Measurements from ENCODE around the gene CCDC148.

Gene CCDC148

DNA sequence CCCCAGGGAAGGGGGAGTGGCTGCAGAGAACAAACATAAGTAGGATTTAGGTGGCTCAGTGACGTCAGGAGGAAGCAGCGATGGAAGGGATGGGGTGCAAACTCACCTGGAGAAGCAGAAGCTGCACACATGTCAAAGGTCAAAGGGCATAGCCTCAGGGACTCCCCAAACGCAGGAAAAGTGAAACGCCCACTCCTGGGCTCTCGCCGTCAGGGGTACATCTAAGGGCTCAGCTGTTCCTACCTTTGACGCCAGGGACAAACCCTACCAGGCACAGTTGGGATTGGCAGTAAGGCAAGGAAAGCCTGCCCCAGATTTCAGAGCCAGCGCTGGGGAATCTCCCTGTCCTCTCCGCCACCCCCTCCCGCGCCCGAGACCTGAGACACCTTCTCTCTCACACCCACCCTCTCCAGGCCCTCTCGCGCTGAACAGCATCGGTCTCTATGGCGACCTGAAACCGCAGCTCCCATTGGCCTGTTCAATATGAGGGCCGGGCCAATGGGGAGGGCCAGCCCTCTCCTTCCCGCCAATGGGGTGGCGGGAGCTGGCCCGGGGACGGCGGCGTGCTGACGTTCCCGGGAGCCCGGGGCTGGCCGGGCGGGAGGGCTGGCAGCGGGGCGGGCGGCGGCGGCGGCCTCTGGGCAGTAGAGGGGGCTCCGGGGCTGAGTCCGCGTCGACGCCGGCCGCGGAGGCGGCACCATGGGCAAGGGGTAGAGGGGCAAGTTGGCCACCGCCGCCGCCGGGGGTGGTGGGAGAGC is at the start of gene CCDC148, which contains the start of gene PKP4:
Gene CCDC148, minus strand, starts transcription at position 445 of the 758 bp plus-strand sequence. Its CDS starts 314 bp downstream, at position 131.
Gene PKP4, plus strand, starts transcription at position 644 of the 758 bp plus-strand sequence. CDS start 76,233 bp downstream, outside the sequence.
- peak; percentile 82 for DNase-seq

DNA sequence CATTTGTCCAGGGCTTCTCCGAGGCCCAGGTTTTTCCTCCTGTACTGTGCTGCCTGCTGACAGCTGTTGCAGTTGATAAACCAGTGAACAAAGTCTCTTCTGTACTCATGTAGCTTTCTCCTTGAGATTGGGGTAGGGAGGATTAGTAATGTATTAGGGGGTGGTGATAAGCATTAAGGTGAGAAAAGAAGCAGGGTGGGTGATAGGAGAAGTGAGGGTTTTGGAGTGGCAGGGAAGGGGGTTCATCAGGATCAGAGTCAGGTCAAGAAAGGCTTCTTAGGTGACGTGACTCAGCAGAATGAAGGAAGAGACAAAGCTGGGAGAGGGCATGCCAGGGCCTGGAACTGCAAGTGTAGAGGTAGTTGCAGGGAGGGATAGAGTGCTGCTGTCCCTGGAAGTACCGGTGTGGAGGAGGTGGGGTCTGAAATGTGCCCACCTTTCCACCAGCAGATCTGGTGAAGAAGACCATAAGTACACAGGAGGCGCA is 48.9 kb upstream of the CCDC148 start:
- DNase-seq: no peak

DNA sequence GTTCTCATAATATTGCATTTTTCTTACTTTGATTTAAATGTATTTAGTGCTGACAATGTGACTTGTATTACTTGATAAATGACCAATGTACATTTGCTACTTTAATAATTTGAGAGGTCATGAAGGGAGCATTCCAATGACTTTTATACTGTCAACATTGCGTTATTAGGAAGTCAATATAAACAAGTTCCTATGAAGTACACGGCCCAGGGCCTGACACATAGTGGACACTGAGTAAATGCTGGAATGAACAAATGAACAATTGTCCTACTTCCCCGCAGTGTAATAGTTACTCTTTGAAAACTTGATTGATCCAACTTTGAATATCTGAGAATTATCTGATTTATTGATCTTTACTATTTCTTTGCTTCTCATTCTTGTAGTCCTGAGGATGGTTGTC is 47.5 kb upstream of the CCDC148 start:
- DNase-seq: no peak

DNA sequence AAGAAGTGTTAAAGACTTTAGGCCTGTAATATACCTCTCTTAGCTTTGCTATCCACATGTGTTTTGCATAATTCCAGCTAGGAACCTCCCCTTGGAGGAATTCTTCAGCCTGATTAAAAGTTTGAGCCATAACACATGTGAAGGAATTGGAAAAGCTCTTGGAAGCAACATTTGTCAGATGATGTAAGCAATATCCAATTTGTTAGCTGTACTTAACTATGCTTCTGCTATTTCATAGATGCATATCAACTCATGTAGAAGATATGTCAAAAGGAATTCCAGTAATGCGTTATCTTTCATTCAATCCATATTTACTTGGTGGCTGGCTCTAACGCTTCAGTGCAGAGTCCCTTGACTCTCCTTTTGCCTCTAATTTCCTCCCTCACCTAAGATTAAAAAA is 46.4 kb upstream of the CCDC148 start:
- DNase-seq: no peak

DNA sequence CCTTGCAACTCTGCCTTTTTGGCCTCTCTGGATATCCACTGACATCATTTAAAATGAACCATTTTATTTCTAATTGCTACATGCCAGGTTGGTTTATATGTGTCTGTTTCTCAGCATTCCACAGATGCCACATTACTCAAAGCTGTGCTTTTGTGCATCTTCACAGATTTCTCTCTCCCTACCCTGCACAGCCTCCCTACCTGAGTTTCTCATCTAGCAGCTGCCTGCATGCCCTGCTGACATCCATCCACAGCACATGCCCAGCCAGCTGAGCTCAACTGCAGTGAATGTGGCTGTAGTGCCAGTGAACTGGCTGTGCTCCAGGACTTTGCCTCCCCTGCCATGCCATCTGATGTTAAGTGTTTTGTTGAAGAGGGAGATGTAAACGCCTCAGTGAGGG is 44.7 kb upstream of the CCDC148 start:
- DNase-seq: no peak

DNA sequence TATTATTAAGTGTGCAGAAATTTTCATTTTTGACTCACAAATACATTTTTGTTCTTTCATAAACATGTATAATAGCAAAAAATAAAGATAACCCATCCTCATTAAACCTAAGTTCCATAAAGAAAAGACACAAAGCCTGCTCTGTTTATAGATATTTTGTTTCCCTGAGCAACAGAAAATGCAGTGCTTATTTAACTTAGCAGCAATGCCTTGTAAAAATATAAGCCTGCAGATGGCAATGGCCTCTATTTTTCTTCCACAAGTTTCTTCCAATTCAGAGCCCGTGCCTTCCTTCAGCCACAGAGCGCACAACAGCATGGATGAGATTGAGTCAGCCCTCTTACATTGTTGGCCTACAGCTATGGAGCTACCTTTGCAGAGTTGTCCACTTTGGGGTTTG is 43.8 kb upstream of the CCDC148 start:
- DNase-seq: no peak

DNA sequence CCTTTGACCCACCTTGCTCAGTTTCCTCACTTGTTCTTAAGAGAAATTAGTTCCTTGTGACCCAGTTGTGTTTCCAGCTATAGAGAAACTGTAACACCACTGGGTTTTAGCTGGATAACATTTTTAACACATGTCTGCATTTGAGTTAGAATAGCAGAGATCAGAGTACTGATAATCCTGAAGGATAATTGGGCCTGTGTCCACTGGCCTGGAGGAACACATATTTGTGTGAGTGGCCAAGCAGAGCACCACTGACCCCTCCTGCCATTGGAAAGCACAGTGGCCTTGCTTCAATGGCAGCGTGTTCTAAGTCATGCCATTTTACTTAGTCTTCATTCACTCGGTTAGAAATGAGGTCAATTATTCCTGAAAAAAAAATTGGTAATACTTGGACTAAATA is 42.8 kb upstream of the CCDC148 start:
- DNase-seq: no peak

DNA sequence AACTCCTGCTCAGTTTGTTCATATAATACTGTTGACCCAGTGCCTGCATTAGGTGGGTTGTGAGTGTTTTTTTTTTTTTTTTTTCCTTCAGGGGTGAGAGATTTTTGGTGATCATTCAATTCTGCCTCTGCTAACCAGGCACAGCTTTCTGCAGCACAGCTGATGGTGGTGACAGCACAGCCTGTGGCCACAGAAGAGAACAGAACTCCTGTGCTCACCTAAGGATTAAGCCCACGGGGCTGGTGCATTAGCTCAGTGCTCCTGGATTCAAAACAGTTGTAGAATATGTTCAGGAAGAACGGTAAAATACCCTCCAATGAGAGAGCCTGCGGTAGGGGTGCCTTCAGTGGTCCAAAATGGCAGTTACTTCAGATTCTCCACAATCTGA is 42.2 kb upstream of the CCDC148 start:
- DNase-seq: no peak

DNA sequence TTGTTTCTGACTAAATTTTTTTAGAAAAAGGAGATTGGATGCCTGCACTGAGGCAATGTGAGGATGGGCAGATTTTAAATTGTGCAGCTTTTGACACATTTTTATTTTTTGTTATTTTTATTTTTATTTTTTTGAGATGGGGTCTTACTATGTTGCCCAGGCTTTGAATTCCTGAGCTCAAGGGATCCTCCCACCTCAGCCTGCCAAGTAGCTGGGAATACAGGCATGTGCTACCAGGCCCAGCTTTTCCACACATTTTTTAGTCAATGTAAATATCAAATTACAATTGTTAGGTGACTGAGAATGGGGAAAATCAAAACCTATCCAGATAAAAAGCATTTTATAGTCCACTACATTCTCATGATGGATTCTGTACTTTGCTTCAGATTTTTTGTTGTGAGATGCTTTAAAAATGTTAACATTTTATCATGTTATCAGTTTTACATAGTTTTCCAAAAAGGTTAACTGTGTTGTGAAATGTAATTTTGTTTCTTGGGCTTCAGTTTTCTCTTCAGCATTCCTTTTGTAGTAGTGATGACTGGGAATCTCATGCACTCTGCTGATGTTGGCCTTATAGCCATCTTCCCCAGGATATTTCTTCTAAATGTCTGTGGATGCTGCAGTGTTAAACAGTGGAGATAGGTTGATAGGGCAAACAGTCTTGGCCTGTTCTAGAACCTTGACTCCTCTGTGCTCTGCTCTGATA is 41.6 kb upstream of the CCDC148 start:
- DNase-seq: no peak

DNA sequence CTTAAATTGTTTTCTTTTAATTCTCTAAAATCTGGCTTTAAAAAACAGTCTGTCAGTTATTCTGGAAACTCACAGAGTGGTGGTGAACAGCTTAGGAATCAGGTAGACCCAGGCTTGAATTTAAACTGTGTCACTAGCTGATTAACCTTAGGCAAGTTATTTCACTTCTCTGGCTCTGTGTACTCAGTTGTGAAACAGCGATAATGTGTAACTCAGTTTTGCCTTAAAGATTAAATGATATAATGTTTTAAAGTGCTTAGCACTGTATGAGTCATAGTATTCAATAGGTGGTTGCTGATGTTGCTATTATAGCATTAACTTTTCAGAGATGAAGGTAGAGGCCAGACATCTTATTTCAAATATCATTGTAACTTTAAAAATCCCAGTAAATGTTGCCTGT is 40.9 kb upstream of the CCDC148 start:
- DNase-seq: no peak

DNA sequence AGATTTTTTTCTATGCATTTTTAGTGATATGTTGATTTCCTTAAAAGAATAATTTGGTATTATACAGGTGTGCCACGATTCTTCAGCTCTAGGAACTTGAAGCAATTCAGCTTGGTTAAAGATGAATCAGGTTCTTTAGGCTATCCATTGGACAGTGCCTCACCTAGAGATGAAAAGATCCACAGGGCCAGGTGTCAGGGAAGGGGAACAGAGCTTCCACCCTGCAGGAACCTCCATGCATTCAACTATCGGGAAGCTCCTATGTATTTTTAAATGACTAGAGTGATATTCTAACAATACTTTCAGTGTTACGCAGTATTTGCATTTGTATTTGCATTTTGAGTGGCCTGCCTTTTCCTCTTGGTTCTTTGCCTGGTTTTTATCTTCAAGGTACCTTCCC is 40.4 kb upstream of the CCDC148 start:
- no peak for DNase-seq

DNA sequence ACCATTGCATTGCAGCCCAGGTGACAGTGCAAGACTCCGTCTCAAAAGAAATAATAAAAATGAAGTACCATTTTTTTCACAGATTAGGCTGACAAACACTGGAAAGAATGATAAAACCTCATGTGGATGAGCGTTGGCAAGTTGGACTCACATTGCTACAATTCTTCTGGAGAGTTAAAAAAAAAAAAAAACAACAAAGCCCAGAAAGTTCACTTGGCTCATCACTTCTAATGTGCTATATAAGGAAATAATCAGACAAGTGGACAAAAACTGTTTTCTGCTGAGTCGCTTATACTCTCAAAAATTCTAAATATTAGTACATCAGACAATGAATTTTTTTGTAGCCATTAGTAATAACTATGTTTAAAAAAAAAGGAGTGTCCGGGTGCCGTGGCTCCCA is 38.6 kb upstream of the CCDC148 start:
- no peak for DNase-seq

DNA sequence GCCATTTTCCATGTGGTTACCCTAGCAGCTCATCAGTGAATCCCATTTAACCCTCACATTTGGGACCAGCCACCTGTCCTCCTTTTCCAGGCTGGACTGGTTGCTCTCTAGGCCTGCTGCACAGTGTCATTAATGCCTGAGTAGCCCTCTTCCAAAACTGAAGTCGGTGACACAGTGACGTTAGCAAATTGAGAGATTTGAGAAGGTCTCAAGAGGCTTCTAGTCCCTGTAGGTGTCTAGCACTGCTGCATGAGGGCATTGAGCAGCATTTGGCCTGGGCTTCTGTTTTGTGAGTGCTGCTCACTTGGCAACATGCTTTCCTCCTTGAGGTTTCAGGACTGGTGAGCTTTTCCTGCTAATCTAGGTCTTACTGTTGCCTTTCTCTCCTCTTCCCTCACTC is 36.9 kb upstream of the CCDC148 start:
- DNase-seq: no peak

DNA sequence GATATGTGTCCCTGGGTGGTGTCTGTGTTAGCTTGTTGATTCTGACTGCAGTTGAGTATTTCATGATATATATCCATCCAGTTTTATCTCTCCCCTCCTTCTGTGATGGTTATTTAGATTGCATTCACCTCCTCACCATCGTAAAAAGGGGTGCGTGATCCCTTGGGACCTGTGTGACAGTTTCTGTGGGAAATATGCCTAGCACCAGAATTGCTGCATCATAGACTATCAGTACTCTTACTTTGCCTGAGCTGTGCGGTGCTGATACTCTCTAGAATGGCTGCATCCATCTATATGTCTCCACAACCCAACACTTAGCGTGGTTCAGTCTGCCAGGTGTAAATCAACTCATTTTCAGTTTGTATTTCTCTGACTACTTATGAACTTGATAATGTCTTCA is 34.5 kb upstream of the CCDC148 start:
- no peak for DNase-seq

DNA sequence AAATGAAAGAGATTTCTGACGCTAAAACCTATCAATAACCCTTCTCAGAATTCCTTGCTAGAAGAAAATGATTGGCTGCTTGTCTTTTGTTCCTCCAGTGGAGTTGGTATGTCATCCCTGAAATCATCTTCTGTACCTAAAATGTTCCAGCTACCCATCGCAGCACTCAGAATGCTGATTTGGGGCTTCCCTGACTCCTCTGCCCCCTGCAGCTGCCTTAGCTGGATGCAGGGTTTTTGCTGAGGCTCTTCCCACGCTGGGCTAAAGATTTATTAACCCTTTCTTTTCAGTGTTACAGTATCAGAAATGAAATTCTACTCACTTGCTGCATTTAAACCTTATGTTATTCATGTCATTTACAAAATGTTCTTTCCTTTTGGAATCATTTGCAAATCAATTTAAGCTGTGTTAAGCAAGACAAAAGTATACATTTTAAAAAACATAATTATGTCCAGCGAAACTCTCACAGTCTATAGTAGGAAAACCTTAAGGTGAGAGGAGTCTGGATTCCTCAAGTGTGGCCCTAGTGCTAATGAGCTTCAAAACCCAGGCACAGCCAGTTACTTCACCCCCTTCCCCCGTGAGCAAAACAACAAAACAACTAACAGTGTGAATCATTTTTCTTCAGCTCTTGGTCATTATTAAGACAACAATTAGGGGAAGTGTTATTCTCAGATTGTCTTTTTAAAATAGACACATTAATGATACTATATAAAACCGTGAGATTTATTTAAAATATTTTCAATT is 33.0 kb upstream of the CCDC148 start:
- no peak for DNase-seq

DNA sequence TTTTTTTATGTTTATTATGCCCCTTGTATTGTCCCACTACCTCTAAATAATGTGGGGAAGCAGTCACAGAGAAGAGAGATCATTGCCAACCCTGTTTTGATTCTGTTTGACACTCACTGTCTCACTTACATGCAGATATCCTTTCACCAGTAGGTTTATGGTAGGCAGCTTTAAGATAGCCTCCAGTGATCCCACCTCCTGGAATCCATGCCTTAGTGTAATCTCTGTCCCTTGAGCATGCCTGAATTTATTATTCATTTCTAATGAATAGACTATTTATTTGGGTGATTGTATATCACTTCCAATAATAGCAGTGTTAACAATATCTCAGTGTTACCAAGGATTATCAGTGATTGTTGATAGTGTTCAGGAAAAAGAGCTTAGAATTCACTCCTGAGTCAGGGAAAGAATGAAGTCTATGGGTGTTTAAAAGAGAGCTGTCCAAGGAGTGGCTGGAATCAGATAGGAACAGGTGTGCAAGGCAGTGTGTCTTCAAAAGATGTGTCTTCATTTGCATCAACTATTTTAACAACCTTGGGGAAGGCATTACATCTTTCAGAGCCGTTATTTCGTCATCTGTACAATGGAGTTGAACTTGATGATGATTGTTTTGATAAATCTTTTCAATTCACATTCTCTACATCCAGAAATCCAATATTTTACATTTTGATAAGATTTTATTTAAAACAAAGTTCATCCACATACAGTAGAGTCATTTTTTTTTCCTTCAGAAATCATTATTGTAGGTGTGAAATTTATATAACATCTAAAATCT is 32.1 kb upstream of the CCDC148 start:
- DNase-seq: no peak

DNA sequence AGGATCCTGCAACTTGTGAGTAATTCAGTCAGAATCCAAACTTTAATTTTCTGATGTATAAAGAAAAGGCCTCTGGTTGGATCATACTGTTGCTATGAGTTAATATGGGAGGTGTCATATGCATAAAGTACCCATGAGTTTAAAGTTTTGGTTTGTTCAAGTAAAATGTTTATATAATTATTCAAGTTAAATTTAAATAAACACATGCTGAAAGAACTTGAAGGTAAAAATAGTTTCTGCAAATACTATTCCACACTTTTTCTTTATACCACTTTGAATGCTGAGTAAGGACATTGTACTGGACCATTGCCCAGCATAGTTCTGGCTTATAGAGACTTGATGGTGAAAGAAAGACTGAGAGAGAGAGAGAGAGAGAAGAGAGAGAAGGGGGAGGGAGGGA is 30.9 kb upstream of the CCDC148 start:
- no peak for DNase-seq

DNA sequence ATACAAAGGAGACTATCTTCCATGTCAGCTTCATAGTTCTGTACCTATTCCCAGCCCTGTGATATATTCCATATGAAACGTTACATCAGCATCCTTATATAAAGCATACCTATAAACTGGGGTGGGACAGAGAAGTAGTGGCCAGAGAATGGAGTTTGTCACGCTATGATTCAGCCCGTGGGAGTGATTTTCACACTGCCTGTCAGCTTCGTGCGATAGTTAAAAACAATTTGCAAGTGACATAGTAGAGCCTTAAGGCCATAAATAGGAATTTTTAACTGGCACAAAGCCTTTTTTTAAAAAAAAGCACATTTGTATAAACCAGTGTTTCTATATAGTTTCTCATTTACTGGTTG is 30.4 kb upstream of the CCDC148 start:
- DNase-seq: no peak

DNA sequence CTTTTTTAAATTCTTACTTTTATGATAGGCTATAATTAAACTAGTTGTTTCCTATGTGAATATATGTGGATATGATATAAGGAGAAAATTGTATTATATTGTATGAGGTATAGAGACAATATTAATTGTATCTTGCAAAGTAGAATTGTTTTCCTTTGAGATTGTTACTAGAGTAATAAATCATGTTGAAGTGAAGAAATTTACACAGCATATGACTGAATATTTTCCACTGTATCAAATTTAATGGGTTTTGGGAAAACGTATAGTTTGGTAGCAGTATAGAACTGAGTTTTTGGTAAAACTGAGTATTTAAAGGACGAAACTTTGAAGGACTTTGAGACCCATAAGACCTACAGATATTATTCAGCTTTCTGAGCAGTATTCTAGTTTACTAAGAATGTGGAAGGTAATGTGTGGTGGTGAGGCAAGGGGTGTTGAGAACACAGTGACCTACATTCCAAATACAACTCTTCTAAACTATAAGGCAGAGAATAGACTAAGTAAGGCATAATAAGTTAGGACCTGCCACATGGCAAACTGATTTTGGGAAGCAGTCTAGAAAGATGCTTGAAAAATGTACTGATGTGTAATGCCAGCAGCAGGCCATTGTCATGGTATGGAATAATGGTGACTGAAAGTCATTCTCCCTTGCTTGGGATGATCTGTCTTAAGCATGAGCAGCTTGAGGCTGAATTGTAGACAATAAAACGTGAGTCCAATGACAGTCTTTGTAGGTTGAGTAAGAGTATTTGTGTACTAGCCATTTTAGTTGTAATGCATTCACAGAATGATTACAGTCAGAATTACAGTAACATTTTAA is 29.8 kb upstream of the CCDC148 start:
- no peak for DNase-seq

DNA sequence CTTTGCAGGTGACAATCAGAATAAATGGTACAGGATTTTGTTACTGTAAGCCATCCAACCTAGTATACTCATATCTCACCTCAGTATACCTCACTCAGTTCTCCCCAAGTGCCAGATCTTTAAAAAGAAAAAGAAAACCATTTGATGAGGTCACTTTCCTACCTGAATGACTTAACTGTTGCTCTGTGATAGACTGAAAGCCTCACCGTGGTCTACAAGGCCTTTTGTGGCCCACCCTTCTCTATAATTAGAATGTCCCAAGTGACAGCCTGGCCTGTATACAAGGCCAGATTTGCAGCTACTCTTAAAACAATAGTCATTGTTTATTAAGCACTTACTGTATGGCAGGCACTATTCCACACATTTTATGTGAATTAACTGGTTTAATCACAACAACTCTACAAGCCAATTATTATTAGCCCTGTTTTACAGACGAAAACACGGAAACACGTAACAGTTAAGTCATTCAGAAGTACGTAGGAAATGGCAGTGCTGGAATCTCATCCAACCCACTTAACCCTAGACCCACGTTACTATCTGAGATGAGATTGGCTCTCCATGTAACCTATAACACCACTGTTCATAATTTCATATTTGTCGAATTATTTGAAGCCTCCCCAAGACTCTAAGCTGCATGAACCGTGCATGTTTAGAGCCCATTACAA is 28.5 kb upstream of the CCDC148 start:
- DNase-seq: no peak

DNA sequence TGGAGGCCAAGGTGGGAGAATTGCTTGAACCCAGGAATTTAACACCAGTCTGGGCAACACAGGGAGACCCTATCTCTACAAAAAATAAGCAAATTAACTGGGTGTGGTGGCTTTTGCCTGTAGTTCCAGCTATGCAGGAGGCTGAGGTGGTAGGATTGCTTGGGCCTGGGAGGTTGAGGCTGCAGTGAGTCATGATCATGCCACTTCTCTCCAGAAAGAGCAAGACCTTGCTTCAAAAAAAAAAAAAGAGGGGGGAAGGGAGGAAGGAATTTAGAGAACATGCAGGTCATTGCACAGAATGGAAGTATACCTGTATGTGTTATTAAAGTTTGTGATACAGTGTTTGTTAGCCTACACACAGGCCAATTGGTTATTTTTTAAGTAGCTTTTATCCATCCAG is 26.0 kb upstream of the CCDC148 start:
- DNase-seq: no peak

Data from activated CD4-positive, alpha-beta T cell treated with anti-CD3 and anti-CD28 coated beads for 1 hour (primary cell).